HG03025 (cell line): ENCODE results near the gene IQSEC3.

ENCODE experiments used
- ATAC-seq: cut with Tn5 transposase; IDR thresholded peaks from one replicate; pipeline ENCODE4 v1.9.1; 2021; ENCODE audit warnings: mild to moderate bottlenecking, moderate library complexity; ENCODE audit not compliant: unreplicated experiment, low FRiP score

The IQSEC3 gene

GRCh38 chr12:108594-108993 is 42.0 kb downstream of the IQSEC3 start:
- no peak for ATAC-seq

DNA sequence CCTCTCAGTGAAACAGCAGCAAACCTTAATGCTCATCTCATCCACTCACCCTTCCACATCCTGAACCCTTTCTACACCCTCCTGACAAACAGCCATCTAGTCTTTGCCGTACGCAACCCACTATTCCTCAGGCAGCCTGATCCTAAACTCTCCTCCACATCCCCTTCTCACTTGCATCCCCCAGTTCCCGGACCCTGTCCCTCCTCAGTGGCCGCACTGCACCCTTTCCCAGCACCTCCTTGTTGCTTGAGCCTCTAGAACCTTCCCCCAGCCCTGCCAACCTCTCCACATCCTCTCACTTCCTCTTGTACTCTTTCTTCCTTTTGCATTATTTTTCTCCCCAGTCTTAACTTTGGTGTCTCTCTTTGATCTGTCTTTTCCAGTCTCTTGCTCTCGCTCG is 42.9 kb downstream of the IQSEC3 start:
- no peak for ATAC-seq

DNA sequence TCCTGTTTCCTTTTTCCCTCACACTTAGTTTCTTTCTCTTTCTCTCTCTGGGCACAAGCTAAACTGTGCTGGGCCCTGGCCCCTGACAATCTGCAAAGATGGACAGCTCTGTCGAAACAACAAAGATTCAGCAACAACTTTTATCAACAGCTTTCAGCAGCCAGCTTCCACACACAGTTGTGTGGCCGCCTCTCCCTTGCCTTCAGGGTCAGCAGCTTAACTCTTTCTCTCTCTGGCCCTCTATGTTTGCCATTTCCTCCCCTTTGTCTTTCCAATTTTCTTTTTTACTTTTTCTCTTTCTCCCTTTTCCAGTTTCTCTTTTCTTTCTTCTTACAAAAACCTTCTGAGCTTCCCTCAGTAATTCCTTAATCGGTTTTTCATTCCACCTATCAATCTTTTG is 43.3 kb downstream of the IQSEC3 start:
- ATAC-seq, result no peak

DNA sequence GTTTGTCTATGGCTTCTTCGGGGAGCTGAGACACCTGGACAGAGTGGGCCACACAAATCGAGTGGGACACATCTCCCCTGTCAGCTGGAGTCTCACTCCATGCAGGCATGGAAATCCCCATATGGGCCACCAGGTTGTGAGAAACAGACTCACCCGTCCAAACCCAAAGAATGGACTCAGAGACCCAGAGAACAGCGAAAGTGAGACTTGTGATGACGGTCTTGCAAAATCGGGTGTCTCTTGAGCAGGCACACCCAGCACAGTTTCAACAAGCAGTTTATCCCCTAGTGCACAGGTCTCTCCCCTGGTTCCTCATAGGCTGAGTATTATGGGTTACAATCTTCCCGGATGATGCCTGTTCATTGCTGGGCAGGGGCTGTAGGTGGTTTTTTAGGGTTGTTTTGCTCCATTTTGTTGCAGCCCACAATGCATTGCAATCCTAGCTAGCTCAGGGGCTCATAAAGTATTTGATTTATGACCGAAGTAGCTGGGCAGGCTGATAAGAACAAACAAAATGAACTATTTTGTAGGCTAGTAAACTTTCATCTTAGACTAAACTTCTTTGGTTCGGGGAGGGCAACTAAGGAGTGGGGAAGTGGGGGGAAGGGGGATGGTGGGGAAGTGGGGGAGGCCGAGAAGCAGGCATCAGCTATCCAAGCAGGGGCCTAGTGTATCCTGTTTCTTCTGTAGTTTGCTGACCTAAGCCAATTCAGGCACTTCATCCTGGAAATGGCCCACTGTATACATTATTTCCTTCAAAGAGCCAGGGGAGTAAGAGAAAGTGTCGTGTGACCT is 45.3 kb downstream of the IQSEC3 start:
- ATAC-seq, result peak; percentile 66

- no peak for ATAC-seq
Observed at GRCh38 chr12:113347-113746, 46.8 kb downstream of the IQSEC3 start.

DNA sequence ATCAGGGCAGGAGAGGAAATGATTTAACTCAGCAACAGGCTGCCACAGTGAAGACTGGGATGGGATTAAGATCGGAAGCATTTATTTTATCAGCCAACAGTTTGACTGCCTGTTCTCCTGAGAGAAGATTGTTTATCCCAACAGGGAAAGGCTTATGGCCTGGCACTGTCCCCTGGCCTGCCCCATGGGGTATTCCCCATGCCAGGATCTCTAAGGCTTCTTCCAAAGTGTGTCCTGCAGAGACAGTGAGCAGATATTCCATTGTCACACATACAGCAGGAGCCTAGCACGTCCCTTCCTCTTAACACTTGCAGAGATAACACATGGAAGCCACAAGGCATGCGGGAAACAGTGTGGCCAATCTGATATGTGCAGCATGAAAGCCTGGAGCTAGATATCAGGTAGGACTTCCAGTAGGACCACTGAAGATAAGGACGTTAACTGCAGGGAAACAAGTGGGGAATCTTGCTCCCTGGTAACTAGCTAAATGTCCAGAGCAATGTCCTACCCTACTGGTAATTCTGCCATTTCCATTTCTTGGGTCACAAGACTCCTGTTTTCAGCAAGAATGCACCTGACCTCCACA is 48.2 kb downstream of the IQSEC3 start:
- ATAC-seq, result no peak

GRCh38 chr12:115518-115917 is 49.0 kb downstream of the IQSEC3 start:
- ATAC-seq, result no peak

GRCh38 chr12:115960-116915 is 49.7 kb downstream of the IQSEC3 start:
- no peak for ATAC-seq

DNA sequence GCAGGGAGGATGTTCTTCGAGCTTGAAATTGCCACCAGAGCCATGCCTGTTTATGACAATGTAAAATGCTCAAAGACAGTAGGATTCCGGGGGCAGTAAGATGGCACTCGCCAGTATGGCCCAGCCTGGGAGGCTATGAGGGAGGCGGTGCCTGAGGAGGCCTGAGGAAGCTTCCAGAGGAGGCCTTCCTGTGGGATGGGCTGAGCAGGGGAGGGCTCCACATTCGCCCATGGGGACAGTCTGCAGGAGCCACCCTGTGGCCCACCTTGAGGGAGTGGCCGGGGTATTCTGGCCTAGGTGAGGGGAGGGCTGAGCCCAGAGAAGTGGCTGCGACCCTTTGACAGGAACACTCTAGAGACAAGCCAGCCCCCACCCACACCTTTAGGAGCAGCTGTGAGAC is 50.7 kb downstream of the IQSEC3 start:
- ATAC-seq, result no peak

DNA sequence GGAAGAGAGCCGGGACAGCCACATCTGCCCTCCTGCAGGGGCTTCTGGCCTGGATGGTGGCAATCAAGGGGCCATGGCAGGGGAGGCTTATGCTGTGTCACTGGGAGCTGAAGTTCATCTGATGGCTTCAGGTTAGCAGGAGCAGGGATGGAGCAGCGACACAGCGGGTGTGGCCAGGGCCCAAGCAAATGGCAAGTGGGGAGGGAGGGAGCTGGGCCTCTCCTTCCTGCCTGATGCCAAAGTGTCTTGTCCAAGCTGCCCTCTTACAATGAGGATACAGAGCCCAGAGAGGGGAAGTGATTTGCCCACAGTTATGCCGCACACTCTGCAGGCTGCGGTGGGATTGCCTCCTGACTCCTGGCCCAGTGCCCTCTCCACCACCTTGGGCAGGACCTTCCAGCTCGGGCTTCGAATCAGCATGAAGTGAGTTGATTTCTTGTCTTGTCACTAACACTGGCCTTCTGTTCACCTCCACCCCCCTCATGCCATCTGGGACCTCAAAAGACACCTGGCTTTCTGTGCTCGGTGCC is 51.3 kb downstream of the IQSEC3 start:
- ATAC-seq, result no peak

GRCh38 chr12:118591-118990 is 52.0 kb downstream of the IQSEC3 start:
- ATAC-seq, result no peak

- ATAC-seq, result no peak
Observed at GRCh38 chr12:120951-121350, 54.4 kb downstream of the IQSEC3 start.

- no peak for ATAC-seq
Observed at GRCh38 chr12:121647-122046, 55.1 kb downstream of the IQSEC3 start.

GRCh38 chr12:125075-125474 is 58.5 kb downstream of the IQSEC3 start:
- ATAC-seq, result no peak

DNA sequence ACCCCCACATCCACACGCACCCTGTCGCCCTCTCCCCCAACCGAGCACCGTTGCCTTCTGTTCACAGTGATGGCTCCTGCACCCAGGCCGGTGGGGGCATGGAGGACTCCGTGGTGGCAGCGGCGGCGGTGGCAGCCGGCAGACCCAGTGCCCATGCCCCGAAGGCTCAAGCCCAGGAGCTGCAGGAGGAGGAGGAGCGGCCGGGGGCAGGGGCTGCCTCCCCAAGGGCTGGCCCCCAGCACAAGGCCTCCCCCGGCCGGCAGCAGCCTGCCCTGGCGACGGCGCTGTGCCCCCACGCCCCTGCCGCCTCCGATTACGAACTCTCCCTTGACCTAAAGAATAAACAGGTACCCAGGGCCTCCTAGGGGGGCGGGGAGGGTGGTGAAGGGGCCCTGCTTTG is 59.0 kb downstream of the IQSEC3 start:
- no peak for ATAC-seq

DNA sequence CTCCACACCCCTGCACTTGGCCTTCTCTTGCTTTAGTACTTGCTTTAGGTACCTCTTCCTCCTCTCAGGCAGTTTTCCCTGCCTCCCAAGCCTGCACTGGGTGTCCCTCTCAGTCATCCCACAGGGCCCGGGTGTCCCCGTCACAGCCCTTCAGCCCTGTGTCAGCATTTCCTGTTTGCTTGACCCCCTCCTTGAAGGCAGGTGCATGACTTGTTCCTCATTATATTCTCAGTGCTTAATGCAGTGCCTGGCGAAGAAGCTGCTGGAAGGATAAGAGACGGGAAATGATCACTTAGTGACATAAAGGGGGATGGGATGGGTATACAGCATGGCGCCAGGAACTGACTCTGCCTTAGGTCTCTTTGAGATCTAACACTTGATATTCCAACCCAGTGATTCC is 61.5 kb downstream of the IQSEC3 start:
- no peak for ATAC-seq

DNA sequence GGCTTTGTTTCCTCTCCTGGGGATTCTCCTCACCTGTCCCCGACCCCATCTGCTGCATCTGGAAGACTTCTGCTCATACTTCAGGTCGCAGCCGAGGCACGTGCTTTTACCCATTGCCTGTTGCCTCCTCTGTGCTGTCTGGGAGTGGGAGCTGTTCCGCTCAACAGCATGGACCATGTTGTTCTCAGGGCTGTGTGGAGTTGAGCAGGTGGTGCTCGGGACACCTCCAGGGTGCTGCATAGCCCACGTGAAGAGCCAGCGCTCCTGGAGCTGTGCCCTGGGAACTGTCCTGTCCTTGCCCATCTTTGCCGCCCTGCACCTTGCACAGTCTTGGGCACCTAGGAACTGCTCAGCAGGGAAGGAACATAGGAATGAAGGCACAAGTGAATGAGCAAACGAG is 62.4 kb downstream of the IQSEC3 start:
- ATAC-seq, result no peak

DNA sequence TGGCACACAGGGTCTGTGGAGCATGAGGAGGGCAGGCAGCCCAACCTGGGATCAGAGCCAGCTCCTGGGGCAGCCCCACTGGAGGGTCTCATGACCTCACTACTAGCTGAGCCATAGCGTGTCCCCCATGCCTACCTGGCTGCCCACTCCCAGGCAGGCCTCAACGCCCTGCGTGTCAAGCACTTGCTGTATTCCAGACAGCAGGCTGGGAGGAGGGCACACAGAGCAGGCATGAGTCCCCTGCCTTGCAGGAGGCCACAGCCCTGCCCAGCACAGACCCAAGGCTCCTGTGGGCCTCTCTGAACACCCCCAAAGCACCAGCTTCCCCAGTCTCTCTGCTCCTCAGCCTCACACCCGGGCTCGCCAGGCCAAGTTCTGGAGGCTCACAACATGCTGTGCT is 64.0 kb downstream of the IQSEC3 start:
- ATAC-seq, result no peak

GRCh38 chr12:131008-131407 is 64.4 kb downstream of the IQSEC3 start:
- ATAC-seq, result no peak

DNA sequence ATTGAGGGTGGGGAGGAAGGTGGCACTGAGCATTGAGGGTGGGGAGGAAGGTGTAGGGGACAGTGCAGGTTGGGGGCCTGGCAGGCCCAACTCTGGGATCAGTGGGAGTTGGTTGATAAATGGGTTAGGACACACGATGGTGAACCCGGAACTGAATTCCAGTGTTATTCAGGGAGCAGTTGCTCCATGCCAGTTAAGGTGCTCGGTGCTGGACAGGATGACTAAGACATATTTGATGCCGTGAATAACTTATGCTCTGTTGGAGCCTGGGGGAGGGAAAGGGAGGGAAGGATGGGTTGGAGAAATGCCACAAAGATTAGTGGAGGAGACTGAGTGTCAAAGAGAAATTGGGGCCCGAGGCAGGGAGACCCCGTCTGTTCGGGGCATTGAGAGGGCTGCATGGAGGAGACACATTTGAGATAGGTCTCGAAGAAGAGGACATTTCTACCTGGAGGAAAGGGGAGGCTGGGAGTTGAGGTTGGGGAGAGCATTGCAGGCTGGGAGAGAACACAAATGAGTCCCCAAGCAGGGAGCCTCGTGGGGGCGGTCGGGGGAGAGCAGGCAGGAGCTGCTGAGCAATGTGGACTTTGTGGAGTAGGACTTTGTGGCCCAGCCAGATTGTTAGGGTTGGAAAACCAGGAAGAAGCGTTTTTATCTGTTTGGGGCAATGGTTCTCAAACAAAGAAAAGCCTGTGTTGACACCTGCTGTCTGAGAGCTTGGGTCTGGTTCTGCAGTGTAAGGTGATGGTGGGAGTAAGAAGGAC is 65.3 kb downstream of the IQSEC3 start:
- no peak for ATAC-seq
